Heart left ventricle (tissue), 16 donors: ENCODE results near the gene TCF19. TPM values are rescaled to one million over a fixed set of nuclear protein-coding genes. Genes with fewer than 3 reads are reported as not detected.
"Not testable (repeated sequence)": the region's sequence is repeated elsewhere in the genome, so short reads cannot be mapped to it uniquely, and the experiment has no call there.

Source experiments
- ATAC-seq, 4 donors: fragments of 200-7000 bp; cut with Tn5 transposase; one replicate each; pipeline ENCODE4 v1.9.1; 2020 to 2022; ENCODE audit warnings: moderate library complexity in 4 of 4, mild to moderate bottlenecking in 3 of 4, moderate number of reproducible peaks in 1 of 4
- DNase-seq, 5 donors: peaks; one replicate each; pipeline ENCODE4 v3.0.0-alpha.2; 2020
- H3K27ac ChIP-seq, 12 donors: fragments of 200-600 bp; sonication (generic) in 4 of 12; one replicate each; pipeline versions ENCODE4 v1.5.0 to v1.8.0; 2016 to 2022; ENCODE audit warnings: mild to moderate bottlenecking in 2 of 12
- H3K27me3 ChIP-seq, 9 donors: fragments of 200-600 bp; sonication (generic) in 2 of 9; one replicate each; pipeline versions ENCODE4 v1.5.1 to v1.8.0; 2016 to 2022; ENCODE audit warnings: mild to moderate bottlenecking in 3 of 9
- H3K36me3 ChIP-seq, 9 donors: fragments of 200-600 bp; sonication (generic) in 2 of 9; one replicate each; pipeline versions ENCODE4 v1.5.0 to v1.8.0; 2018 to 2022; ENCODE audit warnings: mild to moderate bottlenecking in 2 of 9
- H3K4me1 ChIP-seq, 12 donors: fragments of 200-600 bp; sonication (generic) in 4 of 12; one replicate each; pipeline versions ENCODE4 v1.5.0 to v1.8.0; 2016 to 2022; ENCODE audit warnings: mild to moderate bottlenecking in 3 of 12
- H3K4me3 ChIP-seq, 12 donors: fragments of 200-600 bp; sonication (generic) in 4 of 12; one replicate each; pipeline versions ENCODE4 v1.5.0 to v1.8.0; 2017 to 2022; ENCODE audit warnings: mild to moderate bottlenecking in 9 of 12, moderate library complexity in 4 of 12
- H3K9me3 ChIP-seq, 12 donors: fragments of 200-600 bp; sonication (generic) in 4 of 12; one replicate each; pipeline versions ENCODE4 v1.5.0 to v1.8.0; 2016 to 2022; ENCODE audit warnings: mild to moderate bottlenecking in 1 of 12
- POLR2A ChIP-seq, 2 donors: fragments of 450-650 bp; IDR thresholded peaks; one replicate each; pipeline ENCODE4 v1.6.1; 2017; ENCODE audit warnings: antibody characterized with exemption in 2 of 2, mild to moderate bottlenecking in 2 of 2, moderate library complexity in 2 of 2
- WGBS, 4 donors: extraction: QIAGEN DNeasy Blood & Tissue Kit in 2 of 4; methylation state at CpG; one replicate each; pipeline versions ENCODE4 v1.1.5 to v1.1.7; 2013 to 2018; 5-methylcytosine and 5-hydroxymethylcytosine counted together
- intact Hi-C, 10 donors: fragments of 100-400 bp; cut with DNase I; formaldehyde crosslinking; loops; one replicate each; pipeline versions ENCODE4 v1.11.1 to v1.14.2; 2022
- polyA plus RNA-seq, 2 donors: library from polyadenylated mRNA; stranded (reverse); fragments of 200-250 nt; gene quantifications; one replicate each; pipeline ENCODE4 v1.2.3, GENCODE V29; 2013
- total RNA-seq, 9 donors: library from RNA; depleted of rRNA in 2 of 9; stranded (reverse); fragments of >200 nt in 2 of 9; fragmentation: NEBNext Ultra II Directional in 3 of 9; extraction: Animal tissue kit (Norgen Biotek cat#: 25700) in 3 of 9; gene quantifications; one replicate each; pipeline versions ENCODE4 v1.1.0 to v1.2.4, GENCODE V29; 2016 to 2023
- TF ChIP-seq, protein P1 (sequence below), 12 donors: fragments of 200-600 bp; sonication (generic) in 4 of 12; IDR thresholded peaks; one replicate each; pipeline versions ENCODE4 v1.5.0 to v1.8.0; 2018 to 2022; ENCODE audit warnings: antibody characterized with exemption in 12 of 12, mild to moderate bottlenecking in 5 of 12
- donor health status: ischemic (EF 13 %, LVEDD 7.1; RV severe dilation, severe dysfunction).
- donor health status: healthy with polysubstance abuse.
- donor health status: DM: no; HTN: yes; CAD: no.
- donor health status: DM: no; HTN: no; CAD: no.
- donor health status: ischemic (EF 25% LVEDD 6.9; RV normal size, moderate dysfunction).
- donor health status: ischemic (EF 25% LVEDD 5.7; RV mildly dilated, moderate dysfunction).
- donor health status: healthy.
- donor health status: DM: yes; HTN: yes; CAD: no.
- donor health status: ischemic (EF 35%, LVEDD 5.7; RV mildly dilated, moderate dysfunction).
- donor health status: nonischemic (EF 11% LVEDD 7.7; RV severe dilation, severe dysfunction).
- donor health status: DM: yes; HTN: yes; CAD: no.
- donor health status: PGD.
- donor health status: ischemic (EF 29% LVEDD 5.4; RV normal size, mild dysfunction).
- donor health status: nonischemic (EF 23%, LVEDD 6.1; RV moderate dilation, normal function).

The TCF19 gene
- total and polyA plus RNA-seq, 11 donors: 1.8 to 12.9 (median 2.6) TPM

DNA sequence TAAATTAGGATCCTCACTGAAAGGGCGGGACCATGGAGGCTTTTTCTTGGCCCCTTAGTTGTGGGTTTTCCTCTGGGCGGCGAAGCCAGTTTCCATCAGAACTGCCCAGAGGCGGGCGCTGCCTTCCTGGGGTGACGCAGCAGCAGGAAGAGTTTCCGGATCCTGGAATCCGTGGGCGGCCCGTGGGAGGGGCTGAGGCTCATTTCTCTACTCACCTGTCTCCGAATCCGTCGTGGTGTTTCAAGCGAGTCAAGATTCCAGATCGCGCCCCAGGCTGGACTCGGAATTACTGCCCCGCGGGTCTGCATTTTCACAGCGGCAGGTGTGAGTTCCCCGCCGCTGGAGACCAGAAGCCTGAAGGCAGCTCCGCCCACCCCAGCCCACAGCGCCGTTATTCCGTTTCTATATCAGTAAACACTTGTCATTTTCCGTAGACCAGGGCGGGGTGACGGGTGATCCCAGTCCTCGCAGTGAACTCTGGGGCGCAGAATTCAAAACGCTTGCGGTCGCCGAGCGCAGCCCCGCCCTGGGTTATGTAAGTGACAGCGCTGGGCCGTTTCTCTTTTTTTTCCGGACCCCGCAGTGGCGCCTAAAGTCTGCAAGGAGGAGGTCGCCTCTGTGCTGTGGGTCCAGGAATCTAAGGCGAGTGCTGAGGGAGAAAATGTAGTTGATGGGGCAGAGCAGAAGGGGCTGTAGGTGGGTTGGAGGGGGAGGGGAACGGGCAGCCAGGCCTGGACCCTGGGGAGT lies 39.3 kb downstream of the TCF19 start:
- DNase-seq (peak; percentile 93 to 96 (median 94)), ATAC-seq (peak; percentile 88 to 94 (median 90))
- Histone ChIP-seq H3K4me1 (peaks cover 0 to 31% (median 11%) of the 10 kb centered on the region in 12 donors), H3K27ac (peak overlapping the region; percentile 95 to 99 (median 98)), H3K27me3 (no peaks in the 10 kb centered on the region), H3K36me3 (peaks cover 0 to 9% (median 0%) of the 10 kb centered on the region in 9 donors), H3K9me3 (peaks cover 0 to 16% (median 0%) of the 10 kb centered on the region in 12 donors), H3K4me3 (peak overlapping the region; percentile 48 to 87 (median 80))
- TF ChIP-seq, protein P1, sequence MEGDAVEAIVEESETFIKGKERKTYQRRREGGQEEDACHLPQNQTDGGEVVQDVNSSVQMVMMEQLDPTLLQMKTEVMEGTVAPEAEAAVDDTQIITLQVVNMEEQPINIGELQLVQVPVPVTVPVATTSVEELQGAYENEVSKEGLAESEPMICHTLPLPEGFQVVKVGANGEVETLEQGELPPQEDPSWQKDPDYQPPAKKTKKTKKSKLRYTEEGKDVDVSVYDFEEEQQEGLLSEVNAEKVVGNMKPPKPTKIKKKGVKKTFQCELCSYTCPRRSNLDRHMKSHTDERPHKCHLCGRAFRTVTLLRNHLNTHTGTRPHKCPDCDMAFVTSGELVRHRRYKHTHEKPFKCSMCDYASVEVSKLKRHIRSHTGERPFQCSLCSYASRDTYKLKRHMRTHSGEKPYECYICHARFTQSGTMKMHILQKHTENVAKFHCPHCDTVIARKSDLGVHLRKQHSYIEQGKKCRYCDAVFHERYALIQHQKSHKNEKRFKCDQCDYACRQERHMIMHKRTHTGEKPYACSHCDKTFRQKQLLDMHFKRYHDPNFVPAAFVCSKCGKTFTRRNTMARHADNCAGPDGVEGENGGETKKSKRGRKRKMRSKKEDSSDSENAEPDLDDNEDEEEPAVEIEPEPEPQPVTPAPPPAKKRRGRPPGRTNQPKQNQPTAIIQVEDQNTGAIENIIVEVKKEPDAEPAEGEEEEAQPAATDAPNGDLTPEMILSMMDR (IDR thresholded peaks at IDR 0.05): no peak
- peak in 1 of 2 donors; percentile 64 for TF ChIP-seq POLR2A (IDR thresholded peaks at IDR 0.05)
- 0 to 1% (median 0%) methylated on average over 42 to 45 of the region's 45 CpGs for WGBS, 4 donors
- intact Hi-C loops: loop anchor here (1.0 to 10.0 kb wide), 9 partner anchors 30 to 283 kb away; partner anchors contain the start of genes HLA-C (in 6 of the 10), HLA-B (in 1 of the 10) and VARS2 (in 1 of the 10)

DNA sequence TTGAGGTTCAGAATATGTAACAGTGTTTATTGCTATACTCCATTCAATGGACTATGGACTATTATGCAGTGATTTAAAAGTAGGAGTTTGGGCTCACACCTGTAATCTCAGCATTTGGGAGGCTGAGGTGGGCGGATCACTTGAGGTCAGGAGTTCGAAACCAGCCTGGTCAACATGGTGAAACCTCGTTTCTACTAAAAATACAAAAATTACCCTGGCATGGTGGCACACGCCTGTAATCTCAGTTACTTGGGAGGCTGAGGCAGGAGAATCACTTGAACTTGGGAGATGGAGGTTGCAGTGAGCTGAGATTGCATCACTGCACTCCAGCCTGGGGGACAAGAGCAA lies 40.7 kb downstream of the TCF19 start:
- peak overlapping the region in 6 of 12 donors; percentile 95 to 99 (median 98) for H3K27ac ChIP-seq
- H3K27me3 ChIP-seq, ATAC-seq, H3K36me3 ChIP-seq, DNase-seq: not testable (repeated sequence)
- peaks cover 0 to 44% (median 13%) of the 10 kb centered on the region in 12 donors for H3K4me1 ChIP-seq
- peak overlapping the region in 7 of 12 donors; percentile 74 to 87 (median 80) for H3K4me3 ChIP-seq
- intact Hi-C loops: loop anchor here in 4 of 10 donors (5.0 to 10.0 kb wide), 3 partner anchors 73 to 284 kb away; partner anchors contain the start of genes HLA-C (in 2 of the 4) and VARS2 (in 1 of the 4)
- peaks cover 0 to 16% (median 0%) of the 10 kb centered on the region in 12 donors for H3K9me3 ChIP-seq
- 91 to 97% (median 96%) methylated on average over 4 of the region's 4 CpGs for WGBS, 4 donors

DNA sequence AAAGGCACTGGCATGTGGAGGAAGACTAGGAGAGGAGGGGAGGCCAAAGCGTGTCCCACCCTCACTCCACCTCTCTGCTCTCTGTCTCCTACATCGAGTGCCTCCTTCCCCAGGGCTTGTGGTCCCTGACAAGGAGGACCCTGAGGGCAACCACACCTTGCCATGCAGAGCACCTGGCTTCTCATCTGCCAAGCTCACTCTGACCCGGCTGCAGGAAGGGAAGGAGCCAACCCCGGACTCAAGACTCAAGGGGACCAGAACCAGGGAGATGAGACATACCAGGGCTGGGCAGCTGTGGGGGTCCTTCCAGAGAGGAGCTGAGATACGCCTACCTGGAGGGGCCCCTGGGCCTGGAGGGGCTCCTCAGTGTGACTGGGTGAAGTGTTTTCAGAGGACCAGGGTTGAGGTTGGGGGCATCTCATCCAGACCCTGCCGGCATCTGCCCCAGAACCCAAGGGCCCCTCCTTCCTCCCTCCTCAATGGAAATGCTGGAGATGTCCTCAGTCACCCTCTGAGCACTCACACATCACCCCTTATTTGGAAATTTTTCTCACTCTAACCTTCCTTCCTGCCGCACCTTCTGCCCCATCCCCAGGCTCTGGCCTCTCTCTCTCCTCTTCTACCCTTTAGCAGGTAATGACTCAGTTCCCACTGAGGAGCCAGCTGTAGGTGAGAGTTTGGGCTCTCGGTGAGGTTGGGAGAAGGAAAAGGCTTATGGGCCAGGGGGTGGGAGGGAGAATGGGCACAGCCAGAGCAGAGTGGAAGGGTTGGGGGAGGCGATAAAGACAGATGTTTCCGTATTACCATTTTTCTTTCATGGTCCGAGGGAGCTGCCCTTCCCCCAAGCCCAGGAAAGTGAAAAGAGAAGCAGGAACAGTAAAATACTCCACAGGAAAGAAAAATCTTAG lies 44.1 kb downstream of the TCF19 start:
- TF ChIP-seq, protein P1 (IDR thresholded peaks at IDR 0.05): no peak
- TF ChIP-seq POLR2A (IDR thresholded peaks at IDR 0.05): no peak
- Histone ChIP-seq H3K4me1 (peaks cover 0 to 62% (median 11%) of the 10 kb centered on the region in 12 donors), H3K27ac (peak overlapping the region in 10 of 12 donors; percentile 39 to 96 (median 81)), H3K36me3 (peaks cover 0 to 9% (median 0%) of the 10 kb centered on the region in 9 donors), H3K9me3 (peaks cover 0 to 16% (median 0%) of the 10 kb centered on the region in 12 donors), H3K4me3 (peak overlapping the region in 1 of 12 donors; percentile 60), H3K27me3 (no peaks in the 10 kb centered on the region)
- intact Hi-C loops: loop anchor here in 3 of 10 donors (5.0 kb wide), 3 partner anchors 65 to 150 kb away; partner anchors contain the start of gene HLA-C (in 1 of the 3)
- DNase-seq: no peak
- 58 to 67% (median 64%) methylated on average over 11 of the region's 11 CpGs for WGBS, 4 donors
- ATAC-seq: no peak

GRCh38 chr6:31203345-31203979 lies 45.1 kb downstream of the TCF19 start:
- Histone ChIP-seq H3K4me1 (peaks cover 0 to 62% (median 12%) of the 10 kb centered on the region in 12 donors), H3K4me3 (peak overlapping the region in 11 of 12 donors; percentile 0 to 60 (median 47)), H3K27me3 (no peaks in the 10 kb centered on the region), H3K27ac (peak overlapping the region in 11 of 12 donors; percentile 69 to 96 (median 81)), H3K36me3 (peaks cover 0 to 9% (median 0%) of the 10 kb centered on the region in 9 donors), H3K9me3 (peaks cover 0 to 16% (median 0%) of the 10 kb centered on the region in 12 donors)
- WGBS, 4 donors: 51 to 63% (median 62%) methylated on average over 5 of the region's 5 CpGs
- intact Hi-C loops: loop anchor here in 3 of 10 donors (5.0 kb wide), 3 partner anchors 64 to 149 kb away; partner anchors contain the start of gene HLA-C (in 1 of the 3)
- no peak for DNase-seq
- ATAC-seq: peak in 3 of 4 donors; percentile 30 to 51 (median 42)
- TF ChIP-seq POLR2A (IDR thresholded peaks at IDR 0.05): no peak
- TF ChIP-seq, protein P1 (IDR thresholded peaks at IDR 0.05): no peak
